ENCODE measurements around the gene TCERG1L.
"Not testable (repeated sequence)": the region's sequence is repeated elsewhere in the genome, so short reads cannot be mapped to it uniquely, and the experiment has no call there.

The TCERG1L gene

DNA sequence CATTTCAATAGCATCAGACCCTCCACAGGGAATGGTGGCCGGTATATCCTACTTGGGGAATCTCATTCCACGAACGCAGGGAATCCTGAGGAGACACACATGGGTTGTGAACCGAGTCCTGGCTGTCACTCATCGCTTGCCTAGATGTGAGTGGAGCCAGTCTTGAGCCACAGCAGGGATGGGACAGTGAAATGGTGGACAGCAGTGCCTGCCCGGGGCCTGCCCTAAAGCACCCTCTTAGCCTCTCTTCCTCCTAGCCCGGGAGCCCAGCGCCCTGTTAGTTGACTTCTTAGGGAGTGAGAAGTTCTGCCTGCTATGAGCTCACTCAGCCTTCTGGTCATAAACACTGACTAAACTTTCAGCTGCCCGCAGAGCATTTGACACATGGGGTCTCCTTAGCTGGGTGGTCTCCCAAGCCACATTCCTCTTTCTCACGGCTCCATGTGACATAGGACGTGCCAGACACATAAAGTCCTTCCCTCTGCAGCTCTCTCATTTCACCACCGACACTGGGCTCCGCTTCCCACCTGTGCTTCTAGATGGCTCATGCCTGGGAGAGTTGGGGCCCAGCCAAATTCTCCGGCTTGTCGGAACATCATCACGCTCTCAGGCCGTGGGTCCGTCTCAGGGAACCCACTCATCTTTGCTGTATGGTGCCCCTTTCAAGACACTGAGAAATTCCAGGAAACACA lies 60.9 kb downstream of the TCERG1L start:
- in situ Hi-C loops (cut with MboI; ENCODE audit: low sequenced_read_pairs), result no loop called here

DNA sequence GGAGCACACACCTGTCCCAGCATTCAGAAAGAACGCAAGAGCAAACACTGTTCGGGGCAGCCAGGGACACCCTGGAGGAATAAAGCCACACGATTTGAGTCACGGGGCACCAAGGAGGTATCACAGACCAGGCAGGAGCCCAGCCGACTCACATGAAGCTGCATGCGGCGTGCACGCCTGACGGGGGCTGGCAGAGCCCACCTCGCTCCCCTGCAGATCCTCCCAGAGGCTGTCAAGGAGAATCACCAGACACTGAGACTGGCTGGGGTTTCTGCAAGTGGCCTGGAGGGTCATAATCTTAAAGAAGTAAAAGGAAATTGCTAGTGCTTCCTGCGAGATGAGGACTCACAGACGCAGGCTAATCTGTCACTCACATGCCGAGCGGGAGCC lies 61.6 kb downstream of the TCERG1L start:
- in situ Hi-C loops (cut with MboI; ENCODE audit: low sequenced_read_pairs), result no loop called here

DNA sequence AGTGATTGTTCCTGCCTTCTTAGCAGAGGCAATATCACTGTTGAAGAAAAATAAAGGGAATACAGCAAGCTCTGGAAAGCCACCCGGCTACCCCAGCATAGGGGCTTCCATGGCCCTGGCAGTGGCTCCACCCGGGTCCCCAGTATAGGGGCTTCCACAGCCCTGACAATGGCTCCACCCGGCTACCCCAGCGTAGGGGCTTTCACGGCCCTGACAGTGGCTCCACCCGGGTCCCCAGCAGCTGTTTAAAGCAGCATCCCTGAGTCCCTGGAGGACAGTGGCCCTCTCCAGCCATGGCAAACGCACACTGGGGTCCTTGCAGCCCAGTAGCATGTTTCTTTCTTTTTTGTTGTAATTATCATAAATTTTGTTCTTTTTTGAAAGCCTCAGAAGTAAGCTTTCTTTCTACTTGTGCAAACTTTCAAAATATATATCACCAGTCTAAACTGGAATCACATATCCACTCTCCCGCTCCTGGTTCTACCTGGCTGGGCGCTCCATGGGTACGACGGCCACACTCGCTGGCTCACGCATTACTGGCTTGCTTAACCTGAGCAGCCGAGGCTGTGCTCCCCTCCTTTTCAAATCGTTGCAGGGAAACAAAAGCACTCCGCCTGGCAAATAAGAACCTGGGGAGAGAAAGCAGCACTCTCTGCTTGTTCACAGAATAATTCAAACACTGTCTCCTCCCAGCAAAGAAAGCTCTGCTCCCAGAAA lies 62.1 kb downstream of the TCERG1L start:
- in situ Hi-C loops (cut with MboI; ENCODE audit: low sequenced_read_pairs), result no loop called here

DNA sequence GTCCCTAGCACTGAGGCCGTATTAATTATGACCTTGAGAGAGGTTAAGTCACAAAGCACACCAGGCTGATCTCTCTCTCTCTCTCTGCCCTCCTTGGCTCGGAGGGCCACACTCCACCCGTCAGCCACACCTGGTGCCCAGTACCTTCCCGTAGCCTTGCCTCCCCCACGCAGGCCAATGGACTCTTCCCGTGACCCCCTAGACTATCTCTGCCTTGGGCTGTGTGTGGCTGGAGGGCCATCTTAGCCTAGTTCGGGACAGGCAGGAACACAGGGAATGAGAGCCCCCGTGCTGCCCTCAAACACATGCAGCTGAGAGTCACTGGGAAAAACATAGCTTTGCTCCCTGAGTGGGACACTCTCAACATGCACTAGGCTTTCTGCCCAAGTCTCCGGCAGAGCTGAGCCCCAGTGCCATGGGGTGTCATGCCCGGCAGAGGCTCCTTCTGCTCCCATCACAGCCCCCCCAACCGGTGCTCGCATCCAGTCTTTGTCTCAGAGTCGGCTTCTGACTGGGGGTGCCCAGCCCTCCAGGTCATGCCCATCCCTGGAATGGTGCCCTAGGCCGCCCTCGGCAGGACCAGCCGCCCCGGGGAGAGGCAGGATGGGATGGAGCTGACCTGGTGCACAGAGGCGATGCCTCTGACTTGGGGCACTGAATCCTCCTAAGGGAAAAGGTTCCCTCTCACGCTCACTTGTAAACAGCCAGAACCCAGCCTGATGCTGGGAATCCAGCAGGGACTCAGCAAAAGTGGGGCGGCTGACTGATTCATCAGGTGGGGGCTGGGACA lies 63.0 kb downstream of the TCERG1L start:
- in situ Hi-C loops (cut with MboI; ENCODE audit: low sequenced_read_pairs), result no loop called here

DNA sequence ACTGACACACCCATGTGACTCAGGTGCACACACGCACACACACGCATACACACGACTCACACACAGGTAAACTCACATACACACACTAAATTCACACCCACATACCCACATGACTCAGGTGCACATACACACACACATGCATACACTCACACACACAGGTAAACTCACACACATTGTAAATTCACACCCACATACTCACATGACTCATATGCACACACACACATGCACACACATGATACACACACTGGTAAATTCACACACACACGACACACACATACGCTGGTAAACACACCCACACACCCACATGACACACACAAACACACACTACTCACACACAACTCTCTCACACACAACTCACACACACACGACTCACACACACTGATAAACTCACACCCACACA lies 63.6 kb downstream of the TCERG1L start:
- in situ Hi-C loops (cut with MboI; ENCODE audit: low sequenced_read_pairs), result no loop called here

DNA sequence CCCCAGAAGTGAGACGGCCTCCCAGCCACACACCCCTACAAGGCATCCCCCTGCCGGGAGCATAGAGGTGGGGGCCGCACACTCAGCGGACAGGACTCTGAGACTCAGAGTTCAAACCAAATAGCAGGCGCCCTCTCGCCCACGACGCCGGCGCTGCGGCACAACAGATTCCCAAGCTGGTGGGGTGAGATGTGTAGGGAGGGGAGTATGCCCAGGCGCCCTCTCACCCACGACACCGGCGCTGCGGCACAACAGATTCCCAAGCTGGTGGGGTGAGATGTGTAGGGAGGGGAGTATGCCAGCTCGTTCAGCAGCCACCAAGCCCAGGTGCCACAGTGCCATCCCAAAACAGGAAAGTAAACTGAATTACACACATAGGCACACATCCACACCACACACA lies 64.7 kb downstream of the TCERG1L start:
- in situ Hi-C loops (cut with MboI; ENCODE audit: low sequenced_read_pairs), result no loop called here

DNA sequence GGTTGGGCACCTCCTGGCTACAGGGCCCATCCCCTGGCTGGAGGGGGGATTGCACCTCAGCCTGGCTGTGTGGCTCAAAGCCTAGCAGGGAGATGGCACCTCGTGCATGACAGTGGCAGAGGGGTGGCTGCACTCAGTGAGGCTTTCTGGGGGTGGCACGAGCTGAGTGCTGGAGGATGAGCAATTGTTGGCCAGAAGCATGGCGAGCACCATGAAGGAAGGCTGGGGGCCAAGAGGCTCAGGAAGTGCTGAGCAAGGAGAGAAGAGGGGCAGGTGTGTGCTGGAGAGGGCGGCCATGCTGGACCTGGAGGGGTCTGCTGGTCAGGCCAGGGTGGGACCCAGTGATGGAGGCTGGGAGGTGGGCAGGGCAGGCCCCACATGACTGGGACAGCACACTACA lies 65.4 kb downstream of the TCERG1L start:
- in situ Hi-C loops (cut with MboI; ENCODE audit: low sequenced_read_pairs), result no loop called here

DNA sequence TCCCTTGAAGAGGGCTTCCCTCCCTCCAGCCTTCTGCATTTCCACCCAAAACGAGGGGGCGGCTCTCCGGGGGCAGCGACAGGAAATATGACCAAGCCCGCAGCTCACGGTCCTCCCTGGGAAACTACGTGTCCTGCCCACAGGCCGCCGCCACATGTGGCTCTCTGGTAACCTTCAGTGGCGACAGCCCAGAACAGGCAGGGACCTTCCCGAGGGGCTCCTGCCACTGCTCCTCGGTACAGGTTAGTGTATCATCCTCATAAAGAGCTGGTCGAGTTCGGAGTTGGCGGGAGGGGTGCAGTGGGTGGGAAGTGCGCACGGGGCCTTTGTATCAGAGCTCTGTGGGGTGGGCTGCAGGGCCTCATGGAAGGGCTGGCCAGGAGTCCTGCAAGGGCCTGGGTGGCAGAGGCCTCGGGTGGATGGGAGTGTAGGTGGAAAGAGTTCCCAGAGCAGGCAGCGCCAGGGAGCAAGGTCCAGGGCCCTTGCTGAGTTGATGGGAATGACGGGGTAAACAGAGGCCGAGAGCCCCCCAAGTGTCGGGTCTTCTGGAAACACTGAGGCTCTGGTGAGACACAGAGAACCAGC lies 66.0 kb downstream of the TCERG1L start:
- in situ Hi-C loops (cut with MboI; ENCODE audit: low sequenced_read_pairs), result no loop called here

DNA sequence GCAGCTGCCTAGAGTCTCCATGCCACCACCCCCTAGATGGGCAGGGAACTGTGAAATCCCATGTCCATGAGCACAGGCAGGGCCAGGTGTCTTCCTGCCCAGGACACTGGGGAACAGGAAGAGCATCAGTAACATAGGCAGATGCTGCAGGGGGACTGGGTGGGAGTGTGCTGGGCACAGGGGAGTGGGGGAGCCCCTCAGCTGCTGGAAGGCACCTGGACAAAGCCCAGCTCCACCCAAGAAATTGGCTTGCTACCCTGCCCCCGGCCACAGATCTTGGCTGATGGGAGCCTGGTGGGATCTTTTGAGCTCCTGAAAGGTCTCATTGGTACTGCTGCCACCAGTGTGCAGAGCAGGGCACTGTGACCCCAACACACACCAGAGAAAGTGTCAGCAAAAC lies 66.7 kb downstream of the TCERG1L start:
- in situ Hi-C loops (cut with MboI; ENCODE audit: low sequenced_read_pairs), result no loop called here

DNA sequence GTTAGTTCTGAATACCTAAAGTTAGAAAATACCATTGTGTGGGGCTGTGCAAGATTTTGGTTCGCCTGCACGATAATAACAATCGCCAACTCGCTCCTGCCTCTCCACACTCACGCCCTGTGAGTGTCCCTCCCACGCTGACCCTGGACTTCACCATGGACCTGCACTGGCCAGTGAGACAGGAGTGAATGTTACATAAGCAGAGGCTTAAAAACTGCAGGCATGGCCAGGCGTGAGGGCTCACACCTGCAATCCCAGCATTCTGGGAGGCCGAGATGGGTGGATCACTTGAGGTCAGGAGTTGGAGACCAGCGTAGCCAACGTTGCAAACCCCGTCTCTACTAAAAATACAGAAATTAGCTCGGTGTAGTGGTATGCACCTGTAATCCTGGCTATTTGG lies 68.4 kb downstream of the TCERG1L start:
- in situ Hi-C loops (cut with MboI; ENCODE audit: low sequenced_read_pairs), result no loop called here

DNA sequence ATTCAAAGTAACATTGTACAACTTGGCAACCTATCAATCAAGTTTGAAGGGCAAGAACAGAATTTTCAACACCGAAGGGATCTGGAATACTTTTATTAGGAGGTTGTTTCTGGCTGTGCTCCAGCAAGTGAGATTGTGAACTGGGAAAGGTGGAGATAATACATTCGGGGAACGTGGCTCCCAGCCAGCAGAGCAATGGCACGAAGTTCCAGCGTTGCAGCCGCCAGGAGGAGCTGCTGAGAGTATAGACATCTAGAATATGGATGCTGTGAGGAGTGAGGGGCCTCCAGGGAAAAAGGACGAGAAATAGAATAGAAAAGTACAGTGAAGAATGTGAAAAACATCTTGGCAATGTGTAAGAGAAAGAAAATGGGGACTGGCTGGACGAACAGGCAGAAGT lies 69.5 kb downstream of the TCERG1L start:
- in situ Hi-C loops (cut with MboI; ENCODE audit: low sequenced_read_pairs), result no loop called here

DNA sequence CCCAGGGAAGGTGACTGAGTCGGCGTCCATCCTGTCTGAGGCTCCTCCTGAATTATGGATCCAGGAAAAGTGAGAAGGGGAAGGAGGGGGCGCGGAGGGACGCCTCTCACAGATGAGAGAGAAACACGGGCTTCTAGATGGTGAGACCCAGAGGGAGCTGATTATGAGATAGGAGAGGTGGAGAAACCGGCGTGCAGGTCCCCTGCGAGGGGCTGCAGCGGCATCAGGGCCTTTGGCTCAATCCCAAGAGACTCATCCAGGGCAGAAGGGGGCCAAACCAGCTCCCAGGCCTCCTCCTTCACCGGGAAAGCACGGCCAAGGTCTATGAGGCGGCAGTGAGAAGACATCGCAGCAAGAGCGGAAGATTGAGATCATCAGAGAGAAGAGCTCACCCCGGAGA lies 70.8 kb downstream of the TCERG1L start:
- in situ Hi-C loops (cut with MboI; ENCODE audit: low sequenced_read_pairs), result no loop called here

DNA sequence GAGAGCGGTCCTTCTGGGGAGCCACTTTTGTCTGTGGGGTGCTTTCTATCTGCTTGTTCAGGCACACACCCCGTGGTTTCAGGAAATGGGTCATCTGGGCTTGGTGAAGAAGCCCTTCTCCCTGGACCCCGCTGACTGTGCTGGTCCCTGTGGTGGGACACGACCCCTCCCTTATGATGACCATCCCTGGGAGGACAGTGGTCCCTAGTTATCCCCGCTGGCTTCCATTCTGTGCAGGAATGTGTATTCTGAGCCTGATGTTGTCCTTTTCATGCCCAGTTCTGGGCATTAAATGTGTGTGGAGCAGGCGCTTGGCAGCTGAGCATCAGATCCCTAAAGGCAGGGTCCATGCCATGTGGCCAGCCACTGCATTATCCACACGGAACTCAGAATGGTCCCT lies 71.6 kb downstream of the TCERG1L start:
- in situ Hi-C loops (cut with MboI; ENCODE audit: low sequenced_read_pairs), result no loop called here

DNA sequence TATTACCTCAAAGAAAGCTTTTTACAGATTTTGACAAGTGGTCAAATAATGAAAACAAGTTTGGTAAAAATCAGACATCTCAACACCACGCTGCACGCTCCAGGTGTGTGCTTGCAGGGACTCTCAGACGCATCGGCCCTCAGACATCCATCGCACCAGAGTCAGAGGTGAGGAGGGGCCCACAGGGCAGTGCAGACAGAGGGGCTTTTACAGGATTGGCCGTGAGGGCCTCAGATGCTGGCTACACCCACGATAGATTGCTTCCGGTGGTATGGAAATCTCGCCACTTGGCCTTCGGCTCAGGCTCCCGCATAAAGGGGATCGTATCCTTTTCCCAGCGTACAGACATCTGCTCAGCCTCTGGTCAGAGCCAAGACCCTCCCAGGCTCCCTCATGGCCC lies 72.1 kb downstream of the TCERG1L start:
- in situ Hi-C loops (cut with MboI; ENCODE audit: low sequenced_read_pairs), result no loop called here

DNA sequence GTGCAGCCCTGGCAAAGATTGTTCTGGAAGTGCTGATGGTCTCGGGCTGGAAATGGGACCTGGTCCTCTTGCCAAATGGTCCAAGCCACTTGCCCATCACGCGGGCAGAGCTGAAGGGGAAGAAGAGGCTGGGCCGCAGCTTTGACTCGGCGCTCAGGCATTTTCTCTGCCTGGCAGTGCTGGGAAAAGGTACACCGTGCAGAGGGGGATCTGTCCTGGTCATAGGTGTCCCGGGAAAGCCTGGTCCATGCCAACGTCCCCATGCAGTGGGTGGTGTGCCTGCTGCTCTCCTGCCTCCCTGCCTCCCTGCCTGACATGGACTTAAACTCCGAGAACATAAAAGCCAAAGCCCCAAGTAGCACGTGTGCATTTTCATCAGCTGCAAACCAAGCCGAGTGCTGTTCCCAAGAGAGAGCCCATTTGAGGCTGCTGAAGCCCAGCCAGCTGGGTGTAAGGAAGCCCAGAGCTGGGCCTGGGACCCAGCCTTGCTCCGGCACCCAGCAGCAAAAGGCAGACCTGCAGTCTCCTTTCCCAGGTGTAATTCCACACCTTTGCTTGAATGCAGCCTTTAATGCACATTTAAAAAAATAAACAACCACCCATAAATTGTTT lies 72.7 kb downstream of the TCERG1L start:
- in situ Hi-C loops (cut with MboI; ENCODE audit: low sequenced_read_pairs), result no loop called here

DNA sequence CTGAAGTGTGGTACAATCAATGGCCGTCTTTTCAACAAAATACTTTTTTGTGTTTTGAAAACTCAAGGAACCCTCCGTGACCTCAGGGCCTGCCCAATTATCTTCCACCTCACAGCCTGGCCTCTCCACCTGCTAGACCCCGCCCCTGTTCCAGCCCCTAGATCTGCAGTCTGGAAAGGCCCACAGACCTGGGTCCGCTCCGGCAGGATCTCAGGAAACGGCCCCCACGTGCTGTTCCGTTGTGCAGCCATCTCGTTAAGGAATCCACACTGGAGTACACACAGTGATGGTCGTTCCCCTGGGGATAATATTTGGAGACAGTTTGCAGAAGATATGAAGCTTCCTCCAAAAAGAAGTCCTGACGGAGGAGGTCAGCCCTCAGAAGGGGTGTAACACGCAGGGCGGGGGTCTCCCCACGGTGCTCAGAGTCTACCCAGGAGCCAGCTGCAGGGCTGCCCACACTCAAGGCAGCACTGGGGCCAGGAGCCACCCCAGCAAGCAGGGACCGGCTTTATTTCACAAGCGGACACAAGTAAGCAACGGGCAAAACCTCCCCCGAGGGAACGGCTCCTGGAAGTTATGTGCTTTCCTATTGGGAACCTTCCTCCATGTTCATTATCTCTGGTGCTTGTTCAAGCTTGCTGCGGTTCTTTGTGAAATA lies 73.4 kb downstream of the TCERG1L start:
- in situ Hi-C loops (cut with MboI; ENCODE audit: low sequenced_read_pairs), result no loop called here

DNA sequence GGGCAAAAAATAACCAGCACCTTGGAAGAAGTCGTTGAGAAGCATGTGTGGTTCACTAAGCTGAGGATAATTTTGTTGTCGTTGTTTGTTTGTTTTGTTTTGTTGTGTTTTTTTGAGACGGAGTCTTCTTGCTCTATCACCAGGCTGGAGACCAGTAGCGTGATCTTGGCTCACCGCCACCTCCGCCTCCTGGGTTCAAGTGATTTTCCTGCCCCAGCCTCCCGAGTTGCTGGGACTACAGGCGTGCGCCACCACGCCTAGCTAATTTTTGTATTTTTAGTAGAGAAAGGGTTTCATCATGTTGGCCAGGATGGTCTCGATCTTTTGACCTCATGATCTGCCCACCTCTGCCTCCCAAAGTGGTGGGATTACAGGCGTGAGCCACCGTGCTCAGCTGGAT lies 76.9 kb downstream of the TCERG1L start:
- in situ Hi-C loops (cut with MboI; ENCODE audit: low sequenced_read_pairs), result not testable (repeated sequence)

DNA sequence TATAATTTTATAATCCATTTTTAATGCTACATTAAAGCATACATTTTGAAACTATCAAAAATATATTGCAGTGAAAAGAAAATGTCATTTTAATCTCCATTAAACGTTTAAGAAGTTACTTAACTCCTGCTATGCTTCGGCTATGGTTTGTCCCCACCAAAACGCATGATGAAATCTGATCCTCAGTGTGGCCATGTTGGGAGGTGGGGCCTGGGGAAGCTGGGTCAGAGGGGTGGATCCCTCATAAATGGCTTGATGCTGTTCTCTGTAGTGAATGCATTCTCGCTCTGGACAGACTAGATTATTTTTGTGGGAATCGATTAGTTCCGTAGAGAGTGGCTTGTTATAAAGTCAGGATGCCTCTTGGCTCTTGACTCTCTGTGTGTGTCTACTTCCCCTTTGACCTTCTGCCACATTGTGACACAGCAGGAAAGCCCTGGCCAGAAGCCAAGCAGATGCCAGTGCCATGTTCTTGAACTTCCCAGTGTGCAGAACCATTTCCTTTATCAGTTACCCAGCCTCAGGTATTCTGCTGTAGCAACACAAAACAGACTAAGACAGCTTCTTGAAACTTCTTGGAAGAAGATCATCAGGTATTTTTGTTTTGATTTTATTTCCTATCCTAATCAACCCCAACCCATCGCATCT lies 77.8 kb downstream of the TCERG1L start:
- in situ Hi-C loops (cut with MboI; ENCODE audit: low sequenced_read_pairs), result no loop called here

DNA sequence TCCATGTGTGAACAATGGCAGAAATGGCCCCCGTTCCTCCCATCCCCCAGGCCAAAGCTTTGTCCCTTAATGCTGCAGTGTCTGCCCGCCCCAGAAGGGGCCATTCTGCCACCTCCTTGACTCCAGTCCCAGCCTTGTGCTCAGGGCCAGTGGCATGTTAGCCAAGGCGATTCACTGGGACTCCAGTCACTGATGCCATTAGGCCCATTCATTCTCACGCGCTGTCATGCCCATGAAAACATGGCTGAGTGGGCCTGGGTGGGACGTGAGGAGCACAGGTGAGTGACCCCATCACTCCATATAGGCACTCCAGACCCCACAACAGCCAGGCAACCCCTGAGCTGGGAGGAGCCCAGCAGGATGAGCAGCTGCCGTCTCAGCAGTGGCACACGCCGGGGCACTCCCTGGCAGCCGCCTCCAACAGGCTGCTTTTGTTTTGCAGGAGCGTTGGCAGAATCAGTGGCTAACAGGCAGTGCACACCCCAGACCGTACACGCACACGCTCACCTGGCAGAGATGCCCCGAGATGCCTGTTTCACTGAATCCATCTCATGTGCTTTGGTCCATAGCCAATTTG lies 79.5 kb downstream of the TCERG1L start:
- in situ Hi-C loops (cut with MboI; ENCODE audit: low sequenced_read_pairs), result no loop called here
